HepG2 (cell line): ENCODE measurements around the gene EFCAB8. TPM values are rescaled to one million over a fixed set of nuclear protein-coding genes. Genes with fewer than 3 reads are reported as not detected.
A peak's percentile ranks its signal among the peaks of the same experiment; 100 is the strongest.

Source experiments
- FOSL2 ChIP-seq: sonication (generic); formaldehyde crosslinking; IDR thresholded peaks from 2 replicates; pipeline ENCODE4 v1.4.0; 2020; ENCODE audit warnings: missing genetic modification reagents
- GPN1 ChIP-seq: sonication (generic); formaldehyde crosslinking; IDR thresholded peaks from 2 replicates; pipeline ENCODE4 v1.5.1; 2020; ENCODE audit warnings: missing genetic modification reagents, borderline replicate concordance
- HOMEZ ChIP-seq: IDR thresholded peaks from 2 replicates; pipeline ENCODE4 v1.6.1; 2016; ENCODE audit warnings: low read depth
- XRCC5 ChIP-seq: fragments of 200-400 bp; formaldehyde crosslinking; optimal IDR thresholded peaks from 2 replicates; pipeline ENCODE3; 2017; ENCODE audit warnings: mild to moderate bottlenecking, low read length
- ZBTB40 ChIP-seq, 2 experiments: fragments of 450-650 bp in 1 of 2; sonication (generic) in 1 of 2; formaldehyde crosslinking in 1 of 2; IDR thresholded peaks; 2 replicates each; pipeline versions ENCODE4 v1.6.1 to v1.8.0; 2016 to 2022; ENCODE audit warnings: antibody characterized with exemption in 1 of 2, mild to moderate bottlenecking in 1 of 2, missing genetic modification reagents in 1 of 2
- ZNF512 ChIP-seq: sonication (generic); formaldehyde crosslinking; IDR thresholded peaks from 2 replicates; pipeline ENCODE4 v1.4.0; 2020; ENCODE audit warnings: mild to moderate bottlenecking, missing genetic modification reagents
- ZNF740 ChIP-seq: sonication (generic); formaldehyde crosslinking; IDR thresholded peaks from 2 replicates; pipeline ENCODE4 v1.4.0; 2020; ENCODE audit warnings: missing genetic modification reagents
- polyA plus RNA-seq, 8 experiments: library from polyadenylated mRNA; depleted of rRNA in 3 of 8; stranded (reverse) in 7 of 8; unstranded in 1 of 8; fragments of >200 nt; fragmentation: Illumina TruSeq in 4 of 8; extraction: Trizol in 4 of 8; gene quantifications; 2 replicates each; pipeline versions ENCODE4 v1.2.1 to v1.2.3, GENCODE V29; 2011 to 2016; ENCODE audit warnings: low read depth in 4 of 8, missing spikeins in 1 of 8, mixed read lengths in 1 of 8; ENCODE audit not compliant: insufficient read depth in 1 of 8
- total RNA-seq, 5 experiments: library from RNA; depleted of rRNA; stranded (reverse); fragments of >200 nt; fragmentation: Illumina TruSeq; extraction: Trizol; gene quantifications; 2 replicates each; pipeline ENCODE4 v1.2.3, GENCODE V29; 2016; ENCODE audit warnings: low read depth in 1 of 5

The EFCAB8 gene
- total and polyA plus RNA-seq, 2 of the 13 experiments (the other 11 are each of a cell fraction or from before 2014, with no cell fraction given) = 0.15 to 0.22 TPM

GRCh38 chr20:33000802-33001466 lies 142.2 kb downstream of the EFCAB8 start (continued):
- TF ChIP-seq HOMEZ (no peak), ZNF512 (peak; percentile 85), ZNF740 (CRISPR knock-in tag) (no peak), GPN1 (no peak), ZBTB40 (IDR thresholded peaks at IDR 0.05) (no peak), ZBTB40 (CRISPR knock-in tag; IDR thresholded peaks at IDR 0.05) (0 out of 2 replicates have a peak, but pooled peaks have one; percentile 46), FOSL2 (CRISPR knock-in tag) (peak; percentile 31; the same call in 1 of the 2 replicates), XRCC5 (no peak)
- TF ChIP-seq, all 625 proteins: peak for 11
